ENCODE data around the gene EXD2. TPM values are rescaled to one million over a fixed set of nuclear protein-coding genes. Genes with fewer than 3 reads are reported as not detected.

The EXD2 gene
- total RNA-seq, 1 donor from 2014 or later = 6.6 TPM

DNA sequence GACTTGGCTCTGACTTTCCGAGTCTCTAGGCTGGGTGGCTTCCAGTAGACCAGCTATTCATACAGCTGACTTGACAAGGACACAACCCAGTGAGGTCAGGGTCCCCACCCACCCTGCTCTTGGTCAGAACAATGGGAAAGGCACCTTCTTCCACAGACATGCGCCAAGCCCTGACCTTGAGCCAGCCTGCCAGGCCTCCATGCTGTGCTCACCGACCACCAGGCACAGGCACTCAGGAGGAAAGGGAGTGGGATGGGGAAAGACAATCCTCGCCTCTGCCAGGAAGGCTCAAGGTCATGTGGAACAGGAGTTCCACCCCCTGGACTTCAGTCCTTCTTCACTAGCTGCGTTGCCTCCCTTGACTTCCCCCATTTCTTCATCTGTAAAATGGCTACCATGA, 100.1 kb downstream of the EXD2 start:
- H3K27me3 Mint-ChIP-seq (ENCODE audit: low read depth) = no peaks in the 10 kb centered on the region
- no peak overlapping the region for H3K4me3 Mint-ChIP-seq (ENCODE audit: low read depth)
- DNase-seq (ENCODE audit: low spot score) = no peak
- no peaks in the 10 kb centered on the region for H3K36me3 Mint-ChIP-seq (ENCODE audit: low read depth)
- H3K27ac Mint-ChIP-seq = no peak overlapping the region
- no peaks in the 10 kb centered on the region for H3K9me3 Mint-ChIP-seq
- no peaks in the 10 kb centered on the region for H3K4me1 Mint-ChIP-seq (ENCODE audit: low read depth)
- intact Hi-C loops (cut with micrococcal nuclease) = no loop called here

DNA sequence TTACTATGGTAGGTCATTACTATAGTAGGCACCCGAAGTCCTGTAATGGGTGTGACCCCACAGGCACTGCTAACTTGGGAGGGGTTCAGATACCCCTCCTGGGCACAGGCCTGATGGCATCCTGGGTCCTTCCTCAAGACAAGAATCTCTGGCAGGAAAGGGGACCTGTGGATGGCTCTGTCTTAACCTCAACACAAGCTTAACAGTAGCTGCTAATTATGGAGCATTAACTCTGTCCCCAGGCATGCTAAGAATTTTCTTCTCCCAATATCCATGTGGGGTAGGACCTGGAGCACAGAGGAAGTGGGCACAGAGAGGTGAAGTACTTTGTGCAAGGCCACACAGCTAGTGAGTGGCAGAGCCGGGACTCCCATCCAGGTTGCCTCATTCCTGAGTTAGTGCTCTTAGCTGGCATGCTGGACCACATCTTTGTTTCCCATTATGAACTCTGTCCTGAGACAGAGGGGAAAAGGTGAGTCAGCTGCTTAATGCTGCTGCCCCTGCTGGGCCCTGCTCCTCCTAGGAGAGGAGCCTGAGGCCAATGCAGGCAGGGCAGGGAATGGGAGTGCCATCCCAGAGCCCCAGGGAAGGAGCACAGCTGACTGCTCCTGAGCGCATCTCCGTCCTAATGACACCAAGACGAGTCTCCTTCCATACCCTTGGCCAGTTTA, 100.7 kb downstream of the EXD2 start:
- H3K4me3 Mint-ChIP-seq (ENCODE audit: low read depth) = no peak overlapping the region
- no peaks in the 10 kb centered on the region for H3K36me3 Mint-ChIP-seq (ENCODE audit: low read depth)
- no peak for DNase-seq (ENCODE audit: low spot score)
- H3K27me3 Mint-ChIP-seq (ENCODE audit: low read depth) = no peaks in the 10 kb centered on the region
- no peak overlapping the region for H3K27ac Mint-ChIP-seq
- no peaks in the 10 kb centered on the region for H3K9me3 Mint-ChIP-seq
- intact Hi-C loops (cut with micrococcal nuclease) = no loop called here
- H3K4me1 Mint-ChIP-seq (ENCODE audit: low read depth) = no peaks in the 10 kb centered on the region

Other genes with a start within 250 kb of the EXD2 start
- 133 and 134 TPM in 2 replicates for gene ACTN1, start 212.2 kb upstream of the EXD2 start, total RNA-seq
- 30.4 and 30.7 TPM in 2 replicates for gene DCAF5, start 38.4 kb upstream of the EXD2 start, total RNA-seq
- gene GALNT16, start 68.7 kb downstream of the EXD2 start, total RNA-seq = 0.11 TPM in 1 of 2 replicates, not detected in the other
- 390 and 410 TPM in 2 replicates for gene ERH, start 206.8 kb downstream of the EXD2 start, total RNA-seq
- gene SLC39A9, start 207.2 kb downstream of the EXD2 start, total RNA-seq = 43.7 and 46.7 TPM in 2 replicates

Measured in activated T-helper 2 cell treated with anti-CD3 and anti-CD28 coated beads, Interferon-gamma antibody, Interleukin-2, Interleukin-4, amounts not matched to agents 10 μg/mL and 5 μg/mL and 100 μg/mL, durations not matched to agents 14 hours and 24 hours and 36 hours (primary cell).